Gastrocnemius medialis (tissue), 4 donors: Measurements from ENCODE around the gene SIPA1L2.

ENCODE experiments used
- POLR2A ChIP-seq, 2 donors: fragments of 450-650 bp; IDR thresholded peaks; one replicate each; pipeline ENCODE4 v1.6.1; 2017; ENCODE audit warnings: antibody characterized with exemption in 2 of 2, mild to moderate bottlenecking in 2 of 2, moderate library complexity in 2 of 2
- TF ChIP-seq, protein P1 (sequence below), 5 experiments: fragments of 450-650 bp in 3 of 5; fragments of 200-600 bp in 2 of 5; sonication (generic) in 2 of 5; IDR thresholded peaks in 4 of 5; conservative IDR thresholded peaks in 1 of 5; 1 replicate in 4 of 5; 2 replicates in 1 of 5; pipeline ENCODE4 v1.5.1; 2016 to 2019; ENCODE audit warnings: antibody characterized with exemption in 5 of 5, mild to moderate bottlenecking in 3 of 5, moderate library complexity in 3 of 5

DNA sequence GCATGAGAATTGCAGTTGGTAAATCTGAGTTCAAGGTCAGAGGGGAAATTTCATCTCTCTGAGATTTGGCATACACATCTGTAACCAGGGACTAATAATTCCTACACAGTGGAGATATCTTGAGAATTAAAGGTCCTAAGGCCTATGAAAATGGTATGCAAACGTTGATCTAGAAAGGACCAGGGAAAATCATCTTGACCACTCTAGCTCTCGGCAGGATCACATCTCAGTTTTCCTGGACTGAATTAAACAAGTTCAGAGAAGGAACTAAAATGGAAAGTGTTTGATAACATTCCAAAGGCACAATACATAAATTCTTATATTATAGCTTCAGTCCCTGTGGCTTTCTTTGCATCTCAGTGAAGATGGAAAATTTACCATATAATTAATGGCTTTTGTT, 28.5 kb upstream of the SIPA1L2 start:
- TF ChIP-seq POLR2A (IDR thresholded peaks at IDR 0.05): no peak
- TF ChIP-seq, protein P1, sequence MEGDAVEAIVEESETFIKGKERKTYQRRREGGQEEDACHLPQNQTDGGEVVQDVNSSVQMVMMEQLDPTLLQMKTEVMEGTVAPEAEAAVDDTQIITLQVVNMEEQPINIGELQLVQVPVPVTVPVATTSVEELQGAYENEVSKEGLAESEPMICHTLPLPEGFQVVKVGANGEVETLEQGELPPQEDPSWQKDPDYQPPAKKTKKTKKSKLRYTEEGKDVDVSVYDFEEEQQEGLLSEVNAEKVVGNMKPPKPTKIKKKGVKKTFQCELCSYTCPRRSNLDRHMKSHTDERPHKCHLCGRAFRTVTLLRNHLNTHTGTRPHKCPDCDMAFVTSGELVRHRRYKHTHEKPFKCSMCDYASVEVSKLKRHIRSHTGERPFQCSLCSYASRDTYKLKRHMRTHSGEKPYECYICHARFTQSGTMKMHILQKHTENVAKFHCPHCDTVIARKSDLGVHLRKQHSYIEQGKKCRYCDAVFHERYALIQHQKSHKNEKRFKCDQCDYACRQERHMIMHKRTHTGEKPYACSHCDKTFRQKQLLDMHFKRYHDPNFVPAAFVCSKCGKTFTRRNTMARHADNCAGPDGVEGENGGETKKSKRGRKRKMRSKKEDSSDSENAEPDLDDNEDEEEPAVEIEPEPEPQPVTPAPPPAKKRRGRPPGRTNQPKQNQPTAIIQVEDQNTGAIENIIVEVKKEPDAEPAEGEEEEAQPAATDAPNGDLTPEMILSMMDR (IDR thresholded peaks at IDR 0.05 in 4 of 5, conservative IDR thresholded peaks at IDR 0.05 in 1 of 5): no peak
